ENCODE data around the gene DNASE1L2. TPM values are rescaled to one million over a fixed set of nuclear protein-coding genes. Genes with fewer than 3 reads are reported as not detected.

The DNASE1L2 gene
- total and polyA plus RNA-seq, 2 of the 4 experiments (the other 2 are of a cell fraction) = 0.18 to 0.75 TPM

DNA sequence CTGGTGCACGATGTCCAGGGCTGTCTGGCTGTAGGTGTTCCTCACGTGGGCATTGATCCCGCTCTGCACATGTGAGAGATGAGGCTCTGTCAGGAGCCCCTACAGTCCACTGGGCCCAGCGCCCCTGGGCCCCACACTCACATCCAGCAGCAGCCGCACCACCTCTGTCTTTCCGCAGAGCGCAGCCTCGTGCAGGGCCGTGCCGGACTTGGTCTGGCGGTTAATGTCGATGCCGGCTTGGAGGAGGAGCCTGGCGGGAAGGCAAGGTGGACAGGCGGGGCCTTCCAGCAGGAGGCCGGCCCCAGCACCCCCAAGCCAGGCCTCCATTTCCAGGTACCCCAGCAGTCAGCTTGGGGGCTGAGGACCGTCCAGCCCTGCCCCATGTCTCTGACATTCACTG is 49.0 kb upstream of the DNASE1L2 start:
- POLR2A ChIA-PET (ENCODE audit: unreplicated experiment) = no interaction called here
- no peak overlapping the region for H4K8ac ChIP-seq (ENCODE audit: low read depth in 2 of 2, low read length in 2 of 2)
- no peak overlapping the region for H2BK20ac ChIP-seq (ENCODE audit: low read depth, low read length)
- H3K4ac ChIP-seq (ENCODE audit: low read depth, low read length) = no peak overlapping the region
- H3K23ac ChIP-seq (ENCODE audit: low read depth, low read length) = no peak overlapping the region
- intact Hi-C loops (cut with micrococcal nuclease) (no loop called here), dilution Hi-C loops (cut with HindIII; ENCODE audit: low sequenced_read_pairs, unreplicated experiment) (no loop called here), in situ Hi-C loops (cut with MboI; ENCODE audit: low sequenced_read_pairs) (no loop called here)
- H2AK9ac ChIP-seq (replicated peaks; ENCODE audit: low read depth, low read length, poor library complexity) = peak overlapping the region; percentile 24
- H3K36me3 ChIP-seq (ENCODE audit: control insufficient read depth, insufficient read depth, low read length) = no peaks in the 10 kb centered on the region
- CTCF ChIA-PET = no interaction called here
- H4K91ac ChIP-seq (ENCODE audit: insufficient read depth, low read depth, low read length) = no peak overlapping the region
- H3K9me1 ChIP-seq (ENCODE audit: insufficient read depth, low read length) = peaks cover 3% of the 10 kb centered on the region; the same call in 1 of the 2 replicates
- H3K27me3 ChIP-seq (ENCODE audit: control insufficient read depth, insufficient read depth, low read length) = no peaks in the 10 kb centered on the region; the same call in 1 of the 2 replicates
- H4K5ac ChIP-seq (ENCODE audit: low read depth, low read length) = no peak overlapping the region
- H2BK5ac ChIP-seq (ENCODE audit: low read depth, low read length, poor library complexity, severe bottlenecking) = no peak overlapping the region
- no peaks in the 10 kb centered on the region for H3K4me1 ChIP-seq (ENCODE audit: control insufficient read depth, insufficient read depth, low read length)
- no peaks in the 10 kb centered on the region for H3K79me1 ChIP-seq (ENCODE audit: low read depth in 1 of 2, low read length in 2 of 2)
- no peak overlapping the region for H2AK5ac ChIP-seq (ENCODE audit: low read depth, low read length)
- no peak overlapping the region for H3K14ac ChIP-seq (replicated peaks; ENCODE audit: low read depth, low read length)
- BruUV-seq (replicated peaks) = no TSS peak
- no peak overlapping the region for H3K4me3 ChIP-seq (ENCODE audit: insufficient read depth, low read depth, low read length)
- H3K18ac ChIP-seq (ENCODE audit: low read depth, low read length) = no peak overlapping the region
- no peak overlapping the region for H3K9ac ChIP-seq (ENCODE audit: low read depth, low read length)
- H3K4me2 ChIP-seq (ENCODE audit: low read depth, low read length) = no peak overlapping the region
- no peak overlapping the region for H2BK120ac ChIP-seq (ENCODE audit: low read depth, low read length)
- no peak overlapping the region for H2BK15ac ChIP-seq (ENCODE audit: low read depth, low read length)
- ATAC-seq (ENCODE audit: low read depth) (no peak), DNase-seq (no peak)
- TF ChIP-seq, protein P1, sequence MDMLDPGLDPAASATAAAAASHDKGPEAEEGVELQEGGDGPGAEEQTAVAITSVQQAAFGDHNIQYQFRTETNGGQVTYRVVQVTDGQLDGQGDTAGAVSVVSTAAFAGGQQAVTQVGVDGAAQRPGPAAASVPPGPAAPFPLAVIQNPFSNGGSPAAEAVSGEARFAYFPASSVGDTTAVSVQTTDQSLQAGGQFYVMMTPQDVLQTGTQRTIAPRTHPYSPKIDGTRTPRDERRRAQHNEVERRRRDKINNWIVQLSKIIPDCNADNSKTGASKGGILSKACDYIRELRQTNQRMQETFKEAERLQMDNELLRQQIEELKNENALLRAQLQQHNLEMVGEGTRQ (IDR thresholded peaks at IDR 0.05; ENCODE audit: low read depth, low read length) = no peak
- TF ChIP-seq MAFK (IDR thresholded peaks at IDR 0.05; ENCODE audit: low read depth, low read length) (no peak), POLR2A (IDR thresholded peaks at IDR 0.05; ENCODE audit: low read depth, low read length) (no peak), MXI1 (IDR thresholded peaks at IDR 0.05; ENCODE audit: borderline replicate concordance, low read depth, low read length) (no peak), SMC3 (IDR thresholded peaks at IDR 0.05; ENCODE audit: low read depth, low read length) (no peak)
- no peak overlapping the region for H3K56ac ChIP-seq (ENCODE audit: extremely low read depth, insufficient read depth, low read length)
- WGBS, 2 experiments (ENCODE audit: extremely low coverage in 2 of 2, insufficient read length in 1 of 2) = 69% methylated on average over 13 of the region's 17 CpGs; no CpG with 5 or more reads in 1 of the 2 experiments
- no peak overlapping the region for H2AFZ ChIP-seq (replicated peaks; ENCODE audit: low read length, poor library complexity)
- H3K9me3 ChIP-seq (ENCODE audit: control insufficient read depth, insufficient read depth, low read length) = no peaks in the 10 kb centered on the region
- no peak overlapping the region for H3K27ac ChIP-seq (ENCODE audit: insufficient read depth, low read length)
- peaks cover 4% of the 10 kb centered on the region; the same call in 1 of the 2 replicates for H4K20me1 ChIP-seq (ENCODE audit: insufficient read depth, low read length)

Measured in IMR-90 (cell line).